K562 (cell line): ENCODE data around the gene PDCL3. TPM values are rescaled to one million over a fixed set of nuclear protein-coding genes. Genes with fewer than 3 reads are reported as not detected.

Experiments used
- ATF1 ChIP-seq, 2 experiments: fragments of 450-650 bp in 1 of 2; IDR thresholded peaks; 2 replicates each; pipeline ENCODE4 v1.6.1; 2016; ENCODE audit warnings: missing compliant biosample characterization in 1 of 2, missing genetic modification characterization in 1 of 2
- FOXM1 ChIP-seq, 2 experiments: fragments of 450-650 bp in 1 of 2; sonication (generic) in 1 of 2; formaldehyde crosslinking in 1 of 2; IDR thresholded peaks; 2 replicates each; pipeline versions ENCODE4 v1.6.1 to v1.9.0; 2017 to 2022; ENCODE audit warnings: low read depth in 2 of 2, mild to moderate bottlenecking in 2 of 2, missing genetic modification reagents in 1 of 2, moderate library complexity in 1 of 2
- JUNB ChIP-seq: fragments of 450-650 bp; formaldehyde crosslinking; conservative IDR thresholded peaks from 2 replicates; pipeline ENCODE4 v1.4.0; 2020; ENCODE audit warnings: mild to moderate bottlenecking
- KAT7 ChIP-seq: sonication (generic); formaldehyde crosslinking; IDR thresholded peaks from 2 replicates; pipeline ENCODE4 v1.8.0; 2022; ENCODE audit warnings: missing genetic modification reagents, mild to moderate bottlenecking, borderline replicate concordance
- MAFK ChIP-seq: IDR thresholded peaks from 2 replicates; pipeline ENCODE4 v1.6.1; 2011; ENCODE audit warnings: low read length, improper control_type of control experiment
- MYNN ChIP-seq, 2 experiments: sonication (generic); formaldehyde crosslinking in 1 of 2; IDR thresholded peaks; 2 replicates each; pipeline versions ENCODE4 v1.5.0 to v1.6.1; 2016 to 2020; ENCODE audit warnings: antibody characterized with exemption in 1 of 2, missing genetic modification reagents in 1 of 2
- PTBP1 ChIP-seq: fragments of 200-400 bp; formaldehyde crosslinking; IDR thresholded peaks from 2 replicates; pipeline ENCODE4 v1.6.1; 2017; ENCODE audit warnings: low read depth, low read length
- SMARCC2 ChIP-seq: fragments of 450-650 bp; IDR thresholded peaks from 2 replicates; pipeline ENCODE4 v1.6.1; 2017; ENCODE audit warnings: antibody characterized with exemption, moderate library complexity, mild to moderate bottlenecking, low read depth
- WHSC1 ChIP-seq: IDR thresholded peaks from one replicate; pipeline ENCODE4 v1.6.1; 2012; ENCODE audit warnings: low read length, control low read depth, inconsistent platforms
- XRCC5 ChIP-seq: fragments of 200-400 bp; formaldehyde crosslinking; IDR thresholded peaks from 2 replicates; pipeline ENCODE4 v1.6.1; 2017; ENCODE audit warnings: low read depth, mild to moderate bottlenecking, low read length
- ZNF133 ChIP-seq: fragments of 250-450 bp; sonication (Bioruptor Pico); IDR thresholded peaks from 2 replicates; pipeline ENCODE4 v1.4.0; 2020; ENCODE audit warnings: mild to moderate bottlenecking
- ZNF561 ChIP-seq: fragments of 450-650 bp; formaldehyde crosslinking; conservative IDR thresholded peaks from 2 replicates; pipeline ENCODE4 v1.4.0; 2020; ENCODE audit warnings: mild to moderate bottlenecking, moderate library complexity
- ZNF589 ChIP-seq: fragments of 200-800 bp; sonication (Bioruptor generic); IDR thresholded peaks from 2 replicates; pipeline ENCODE4 v1.6.1; 2016; ENCODE audit warnings: low read depth, missing genetic modification characterization, missing compliant biosample characterization
- ZNF707 ChIP-seq: fragments of 250-450 bp; sonication (Bioruptor Pico); conservative IDR thresholded peaks from 2 replicates; pipeline ENCODE4 v1.8.0; 2022; ENCODE audit warnings: inconsistent platforms, mild to moderate bottlenecking, moderate library complexity
- ZNF76 ChIP-seq: fragments of 250-450 bp; sonication (Bioruptor Pico); IDR thresholded peaks from 2 replicates; pipeline ENCODE4 v1.4.0; 2020; ENCODE audit warnings: mild to moderate bottlenecking, moderate library complexity, borderline replicate concordance
- polyA plus RNA-seq, 8 experiments: library from polyadenylated mRNA; depleted of rRNA in 4 of 8; stranded (reverse) in 5 of 8; unstranded in 3 of 8; fragments of >200 nt; fragmentation: Nextera tagmentation in 2 of 8; fragmentation: Illumina TruSeq in 1 of 8; extraction: Ambion mirVana in 2 of 8; extraction: Trizol in 1 of 8; gene quantifications; 2 replicates each; pipeline versions ENCODE4 v1.2.1 to v1.2.3, GENCODE V29; 2011 to 2014; ENCODE audit warnings: inconsistent platforms in 1 of 8, missing spikeins in 1 of 8
- total RNA-seq, 7 experiments: library from RNA; depleted of rRNA in 6 of 7; stranded (reverse); fragments of >200 nt in 6 of 7; fragmentation: Illumina TruSeq in 2 of 7; extraction: Trizol in 2 of 7; gene quantifications; 2 replicates each; pipeline versions ENCODE4 v1.2.1 to v1.2.3, GENCODE V29; 2011 to 2021; ENCODE audit warnings: low replicate concordance in 1 of 7
- TF ChIP-seq, protein P1 (sequence below): fragments of 450-650 bp; IDR thresholded peaks from 2 replicates; pipeline ENCODE4 v1.6.1; 2016; ENCODE audit warnings: antibody characterized with exemption
- TF ChIP-seq, protein P2 (sequence below): sonication (generic); formaldehyde crosslinking; IDR thresholded peaks from 2 replicates; pipeline ENCODE4 v1.8.0; 2023; ENCODE audit warnings: missing genetic modification reagents, mild to moderate bottlenecking, borderline replicate concordance

The PDCL3 gene
- total and polyA plus RNA-seq, 9 of the 15 experiments (the other 6 are each of a cell fraction or from before 2014, with no cell fraction given), result 16.6 to 76.7 (median 26.9) TPM

DNA sequence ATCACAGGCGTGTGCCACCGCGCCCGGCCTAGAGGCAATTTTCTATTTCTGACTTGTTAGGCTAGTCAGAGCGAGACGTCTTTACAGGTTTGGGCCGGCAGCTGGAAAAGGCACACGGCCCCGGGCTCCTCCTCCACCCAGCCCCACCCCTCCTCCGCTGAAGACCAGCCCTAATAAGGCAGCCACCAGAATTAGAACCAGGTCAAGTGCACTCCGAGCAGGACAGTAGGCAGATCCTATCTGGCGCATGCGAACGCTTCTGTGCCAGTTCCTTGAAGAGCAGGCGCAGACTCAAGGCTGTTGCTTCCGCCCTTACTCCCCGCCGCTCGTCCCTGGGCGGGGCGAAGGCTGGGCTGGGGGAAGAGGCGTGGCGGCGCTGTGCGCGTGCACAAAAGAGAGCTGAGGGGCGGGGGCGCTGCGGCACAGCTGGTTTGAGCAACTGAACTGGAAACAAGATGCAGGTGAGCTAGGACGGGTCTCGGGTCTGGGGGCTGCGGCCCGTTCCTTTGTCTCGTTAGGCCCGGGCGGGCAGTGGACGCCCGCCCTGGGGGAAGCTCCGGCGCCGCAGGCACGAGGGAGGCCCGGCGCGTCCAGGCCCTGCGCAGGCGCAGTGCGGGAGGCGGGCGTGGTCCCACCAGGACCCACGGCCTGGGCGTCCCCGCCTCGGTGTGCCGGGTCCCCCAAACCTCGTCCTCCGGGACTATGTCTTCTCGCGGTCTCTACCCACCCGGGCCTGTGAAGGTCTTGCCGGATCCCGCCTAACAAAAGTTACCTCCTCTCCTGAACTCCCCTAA lies at the start of gene PDCL3 (continued):
- TF ChIP-seq, protein P1, sequence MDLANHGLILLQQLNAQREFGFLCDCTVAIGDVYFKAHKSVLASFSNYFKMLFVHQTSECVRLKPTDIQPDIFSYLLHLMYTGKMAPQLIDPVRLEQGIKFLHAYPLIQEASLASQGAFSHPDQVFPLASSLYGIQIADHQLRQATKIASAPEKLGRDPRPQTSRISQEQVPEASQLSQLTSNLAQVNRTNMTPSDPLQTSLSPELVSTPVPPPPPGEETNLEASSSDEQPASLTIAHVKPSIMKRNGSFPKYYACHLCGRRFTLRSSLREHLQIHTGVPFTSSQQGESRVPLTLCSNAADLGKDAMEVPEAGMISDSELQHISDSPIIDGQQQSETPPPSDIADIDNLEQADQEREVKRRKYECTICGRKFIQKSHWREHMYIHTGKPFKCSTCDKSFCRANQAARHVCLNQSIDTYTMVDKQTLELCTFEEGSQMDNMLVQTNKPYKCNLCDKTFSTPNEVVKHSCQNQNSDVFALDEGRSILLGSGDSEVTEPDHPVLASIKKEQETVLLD, result peak; percentile 89
- TF ChIP-seq WHSC1 (no peak), MYNN (IDR thresholded peaks at IDR 0.05) (0 out of 2 replicates have a peak, but pooled peaks have one; percentile 65), MYNN (CRISPR knock-in tag; IDR thresholded peaks at IDR 0.05) (no peak), ZNF707 (CRISPR knock-in tag) (no peak), JUNB (CRISPR knock-in tag) (no peak), KAT7 (no peak; the same call in 1 of the 2 replicates), MAFK (0 out of 2 replicates have a peak, but pooled peaks have one; percentile 4), ATF1 (CRISPR knock-in tag; IDR thresholded peaks at IDR 0.05) (0 out of 2 replicates have a peak, but pooled peaks have one; percentile 23), ATF1 (tag; IDR thresholded peaks at IDR 0.05) (peak; percentile 76), ZNF561 (CRISPR knock-in tag) (no peak), FOXM1 (IDR thresholded peaks at IDR 0.05; ENCODE audit: low read depth) (no peak), FOXM1 (CRISPR knock-in tag; IDR thresholded peaks at IDR 0.05; ENCODE audit: low read depth) (no peak), ZNF76 (CRISPR knock-in tag) (no peak), PTBP1 (no peak), ZNF589 (CRISPR knock-in tag) (no peak), ZNF133 (CRISPR knock-in tag) (no peak), XRCC5 (no peak), SMARCC2 (no peak)
- TF ChIP-seq, protein P2, sequence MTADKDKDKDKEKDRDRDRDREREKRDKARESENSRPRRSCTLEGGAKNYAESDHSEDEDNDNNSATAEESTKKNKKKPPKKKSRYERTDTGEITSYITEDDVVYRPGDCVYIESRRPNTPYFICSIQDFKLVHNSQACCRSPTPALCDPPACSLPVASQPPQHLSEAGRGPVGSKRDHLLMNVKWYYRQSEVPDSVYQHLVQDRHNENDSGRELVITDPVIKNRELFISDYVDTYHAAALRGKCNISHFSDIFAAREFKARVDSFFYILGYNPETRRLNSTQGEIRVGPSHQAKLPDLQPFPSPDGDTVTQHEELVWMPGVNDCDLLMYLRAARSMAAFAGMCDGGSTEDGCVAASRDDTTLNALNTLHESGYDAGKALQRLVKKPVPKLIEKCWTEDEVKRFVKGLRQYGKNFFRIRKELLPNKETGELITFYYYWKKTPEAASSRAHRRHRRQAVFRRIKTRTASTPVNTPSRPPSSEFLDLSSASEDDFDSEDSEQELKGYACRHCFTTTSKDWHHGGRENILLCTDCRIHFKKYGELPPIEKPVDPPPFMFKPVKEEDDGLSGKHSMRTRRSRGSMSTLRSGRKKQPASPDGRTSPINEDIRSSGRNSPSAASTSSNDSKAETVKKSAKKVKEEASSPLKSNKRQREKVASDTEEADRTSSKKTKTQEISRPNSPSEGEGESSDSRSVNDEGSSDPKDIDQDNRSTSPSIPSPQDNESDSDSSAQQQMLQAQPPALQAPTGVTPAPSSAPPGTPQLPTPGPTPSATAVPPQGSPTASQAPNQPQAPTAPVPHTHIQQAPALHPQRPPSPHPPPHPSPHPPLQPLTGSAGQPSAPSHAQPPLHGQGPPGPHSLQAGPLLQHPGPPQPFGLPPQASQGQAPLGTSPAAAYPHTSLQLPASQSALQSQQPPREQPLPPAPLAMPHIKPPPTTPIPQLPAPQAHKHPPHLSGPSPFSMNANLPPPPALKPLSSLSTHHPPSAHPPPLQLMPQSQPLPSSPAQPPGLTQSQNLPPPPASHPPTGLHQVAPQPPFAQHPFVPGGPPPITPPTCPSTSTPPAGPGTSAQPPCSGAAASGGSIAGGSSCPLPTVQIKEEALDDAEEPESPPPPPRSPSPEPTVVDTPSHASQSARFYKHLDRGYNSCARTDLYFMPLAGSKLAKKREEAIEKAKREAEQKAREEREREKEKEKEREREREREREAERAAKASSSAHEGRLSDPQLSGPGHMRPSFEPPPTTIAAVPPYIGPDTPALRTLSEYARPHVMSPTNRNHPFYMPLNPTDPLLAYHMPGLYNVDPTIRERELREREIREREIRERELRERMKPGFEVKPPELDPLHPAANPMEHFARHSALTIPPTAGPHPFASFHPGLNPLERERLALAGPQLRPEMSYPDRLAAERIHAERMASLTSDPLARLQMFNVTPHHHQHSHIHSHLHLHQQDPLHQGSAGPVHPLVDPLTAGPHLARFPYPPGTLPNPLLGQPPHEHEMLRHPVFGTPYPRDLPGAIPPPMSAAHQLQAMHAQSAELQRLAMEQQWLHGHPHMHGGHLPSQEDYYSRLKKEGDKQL (CRISPR knock-in tag), result no peak
